Endothelial cell of umbilical vein (primary cell): ENCODE measurements around the gene LRRC72.

Experiments
- EZH2 ChIP-seq: IDR thresholded peaks from 2 replicates; pipeline ENCODE4 v1.6.1; 2012; ENCODE audit warnings: borderline replicate concordance, low read depth, mild to moderate bottlenecking, moderate library complexity, low read length, inconsistent platforms; ENCODE audit not compliant: severe bottlenecking
- TF ChIP-seq, protein P1 (sequence below), 2 donors: IDR thresholded peaks; 1 replicate in 1 of 2; 2 replicates in 1 of 2; pipeline ENCODE4 v1.5.1; 2011; ENCODE audit warnings: low read length in 2 of 2, mild to moderate bottlenecking in 2 of 2, moderate library complexity in 2 of 2, control low read depth in 1 of 2, inconsistent platforms in 1 of 2, low read depth in 1 of 2; ENCODE audit not compliant: insufficient read depth in 1 of 2; ENCODE audit errors: extremely low read depth in 1 of 2

DNA sequence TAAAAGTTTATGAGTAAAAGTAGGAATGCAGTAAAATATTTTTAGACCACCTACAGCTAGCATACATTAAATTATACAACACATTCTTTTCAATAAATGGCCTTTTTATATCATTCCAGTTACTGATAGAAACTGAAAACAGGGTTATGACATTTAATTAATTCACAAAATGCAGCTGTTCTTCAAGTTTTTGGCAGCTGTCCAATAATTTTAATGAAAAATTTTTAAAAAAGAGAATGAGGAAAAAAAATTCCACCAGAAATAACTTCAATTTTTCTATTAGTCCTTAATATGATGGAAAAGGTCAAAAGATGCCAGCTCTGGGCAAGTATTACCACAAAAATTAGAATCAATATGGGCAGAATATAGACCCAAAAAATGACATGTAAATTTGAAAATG, 11.9 kb upstream of the LRRC72 start:
- TF ChIP-seq, protein P1, sequence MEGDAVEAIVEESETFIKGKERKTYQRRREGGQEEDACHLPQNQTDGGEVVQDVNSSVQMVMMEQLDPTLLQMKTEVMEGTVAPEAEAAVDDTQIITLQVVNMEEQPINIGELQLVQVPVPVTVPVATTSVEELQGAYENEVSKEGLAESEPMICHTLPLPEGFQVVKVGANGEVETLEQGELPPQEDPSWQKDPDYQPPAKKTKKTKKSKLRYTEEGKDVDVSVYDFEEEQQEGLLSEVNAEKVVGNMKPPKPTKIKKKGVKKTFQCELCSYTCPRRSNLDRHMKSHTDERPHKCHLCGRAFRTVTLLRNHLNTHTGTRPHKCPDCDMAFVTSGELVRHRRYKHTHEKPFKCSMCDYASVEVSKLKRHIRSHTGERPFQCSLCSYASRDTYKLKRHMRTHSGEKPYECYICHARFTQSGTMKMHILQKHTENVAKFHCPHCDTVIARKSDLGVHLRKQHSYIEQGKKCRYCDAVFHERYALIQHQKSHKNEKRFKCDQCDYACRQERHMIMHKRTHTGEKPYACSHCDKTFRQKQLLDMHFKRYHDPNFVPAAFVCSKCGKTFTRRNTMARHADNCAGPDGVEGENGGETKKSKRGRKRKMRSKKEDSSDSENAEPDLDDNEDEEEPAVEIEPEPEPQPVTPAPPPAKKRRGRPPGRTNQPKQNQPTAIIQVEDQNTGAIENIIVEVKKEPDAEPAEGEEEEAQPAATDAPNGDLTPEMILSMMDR (IDR thresholded peaks at IDR 0.05; ENCODE audit: extremely low read depth in 1 of 2, insufficient read depth in 1 of 2, low read depth in 1 of 2, low read length in 2 of 2) = no peak
- no peak for TF ChIP-seq EZH2
